ENCODE results near the gene KRTAP26-1.

Gene KRTAP26-1

DNA sequence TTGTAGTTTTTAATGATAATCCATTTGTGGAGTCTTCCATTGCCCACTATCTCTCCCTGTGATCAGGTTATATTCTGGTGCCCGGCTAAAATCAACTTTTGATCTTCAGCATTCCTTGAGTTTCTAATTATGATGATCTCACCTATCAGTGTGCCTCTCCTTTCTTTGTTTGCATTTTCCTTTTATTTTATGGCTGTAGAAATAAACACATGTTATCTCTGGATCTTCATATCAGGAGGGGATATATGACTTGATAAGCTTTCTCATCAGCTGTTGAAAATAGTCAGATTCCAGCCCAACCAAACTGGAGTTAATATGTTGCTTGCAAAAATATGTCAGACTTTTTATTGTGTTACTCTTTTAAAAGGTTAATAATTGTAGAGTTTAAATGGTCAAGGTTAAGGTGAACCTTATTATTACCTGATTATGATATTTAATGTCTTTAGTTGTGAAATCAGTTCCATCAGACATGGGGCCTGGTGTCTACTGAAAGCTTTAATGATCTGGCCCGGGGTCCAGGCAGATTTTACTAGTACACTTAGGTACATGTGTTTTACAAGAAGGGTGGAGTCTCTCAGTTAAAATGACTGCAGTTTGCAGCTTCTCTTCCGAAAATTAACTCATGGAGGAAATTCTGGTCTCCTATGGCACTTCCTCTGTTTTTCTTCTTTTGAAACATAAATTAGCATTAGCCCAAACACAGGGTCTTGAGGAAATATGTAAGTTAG lies 50.1 kb downstream of the KRTAP26-1 start:
- no peak for DNase-seq
